H1 (cell line): Measurements from ENCODE around the gene RTF1. TPM values are rescaled to one million over a fixed set of nuclear protein-coding genes. Genes with fewer than 3 reads are reported as not detected.

Experiments
- CHD2 ChIP-seq: IDR thresholded peaks from 2 replicates; pipeline ENCODE4 v1.6.1; 2012; ENCODE audit warnings: low read length, improper control_type of control experiment
- CTCF ChIP-seq, 3 experiments: IDR thresholded peaks; 1 replicate in 2 of 3; 2 replicates in 1 of 3; pipeline versions ENCODE4 v1.5.1 to v1.6.1; 2011; ENCODE audit warnings: low read length in 3 of 3, mild to moderate bottlenecking in 3 of 3, inconsistent platforms in 2 of 3, low read depth in 1 of 3, moderate library complexity in 1 of 3; ENCODE audit not compliant: insufficient read depth in 1 of 3; ENCODE audit errors: control extremely low read depth in 1 of 3
- SIX5 ChIP-seq: IDR thresholded peaks from 2 replicates; pipeline ENCODE4 v1.6.1; 2011; ENCODE audit warnings: mild to moderate bottlenecking, low read depth, low read length
- polyA plus RNA-seq, 7 experiments: library from polyadenylated mRNA; depleted of rRNA in 3 of 7; stranded (reverse) in 5 of 7; unstranded in 2 of 7; fragments of >200 nt in 5 of 7; fragments of 200-250 nt in 2 of 7; gene quantifications; 1 replicate in 5 of 7; 2 replicates in 1 of 7; 4 replicates in 1 of 7; pipeline versions ENCODE4 v1.2.1 to v1.2.3, GENCODE V29; 2011 to 2013; ENCODE audit warnings: missing spikeins in 2 of 7, mixed read lengths in 2 of 7
- total RNA-seq: library from RNA; stranded (reverse); fragmentation: NEBNext Ultra II Directional; extraction: Animal tissue kit (Norgen Biotek cat#: 25700); gene quantifications from 2 replicates; pipeline ENCODE4 v1.2.1, GENCODE V29; 2021

RTF1 gene
- total and polyA plus RNA-seq, 2 of the 8 experiments (the other 6 are each of a cell fraction or from before 2014, with no cell fraction given), result 22.6 to 47.7 TPM

- TF ChIP-seq CTCF (IDR thresholded peaks at IDR 0.05; ENCODE audit: control extremely low read depth in 1 of 3, insufficient read depth in 1 of 3, low read depth in 1 of 3, low read length in 3 of 3) (no peak), SIX5 (no peak), CHD2 (no peak)
These were observed 5.9 kb upstream of the RTF1 start (continued) for GRCh38 chr15:41411031-41411430.
